GM12878 (cell line): Measurements from ENCODE around the gene ERCC2. TPM values are rescaled to one million over a fixed set of nuclear protein-coding genes. Genes with fewer than 3 reads are reported as not detected.

ENCODE experiments used
- ATAC-seq: fragments of 200-7000 bp; cut with Tn5 transposase; 3 replicates; pipeline ENCODE4 v1.9.1; 2020; ENCODE audit warnings: mild to moderate bottlenecking, moderate library complexity
- BruUV-seq: library from RNA; stranded (reverse); fragments of 400-500 nt; replicated peaks from 2 replicates; lab custom pipeline; 2021; lab: Mats Ljungman, UMichigan
- CTCF ChIA-PET: fragments of 300-600 bp; sonication (Branson Sonifier 250); formaldehyde crosslinking; extraction: SDS; loops from one replicate; lab custom pipeline; 2021; ENCODE audit warnings: inconsistent platforms; lab: Yijun Ruan, JAX
- POLR2A ChIA-PET: fragments of 350-600 bp; formaldehyde crosslinking; extraction: SDS; loops from one replicate; lab custom pipeline; 2021; ENCODE audit warnings: inconsistent platforms; lab: Charles Lee
- RAD21 ChIA-PET: fragments of 300-600 bp; sonication (Branson Sonifier 250); formaldehyde crosslinking; loops from one replicate; lab custom pipeline; 2023; ENCODE audit warnings: antibody characterized with exemption; ENCODE audit not compliant: unreplicated experiment; lab: Charles Lee
- SMC1A ChIA-PET: fragments of 300-600 bp; sonication (Branson Sonifier 250); formaldehyde crosslinking; loops from one replicate; lab custom pipeline; 2023; ENCODE audit not compliant: unreplicated experiment, uncharacterized antibody; lab: Charles Lee
- DNase-seq: peaks from one replicate; pipeline ENCODE4 v3.0.0-alpha.2; 2011; ENCODE audit warnings: low read depth, low spot score
- FAIRE-seq: peaks from 3 replicates; lab custom pipeline; 2011; peaks lifted over from hg19 to GRCh38; lab: Jason Lieb, UNC
- H2AFZ ChIP-seq: 2 replicates; pipeline ENCODE4 v1.6.0; 2011; ENCODE audit warnings: low read depth, low read length, control low read depth; ENCODE audit not compliant: control insufficient read depth
- H3K27ac ChIP-seq: 2 replicates; pipeline ENCODE4 v1.5.1; 2011; ENCODE audit warnings: control low read depth; ENCODE audit not compliant: control insufficient read depth, insufficient read depth
- H3K27me3 ChIP-seq, 2 experiments: replicated peaks in 1 of 2; 2 replicates each; pipeline versions ENCODE4 v1.6.0 to v1.6.1; 2011; ENCODE audit warnings: low read length in 1 of 2; ENCODE audit not compliant: control insufficient read depth in 2 of 2, insufficient read depth in 2 of 2
- H3K36me3 ChIP-seq, 2 experiments: 2 replicates each; pipeline ENCODE4 v1.5.1; 2011; ENCODE audit warnings: low read length in 1 of 2; ENCODE audit not compliant: control insufficient read depth in 2 of 2, insufficient read depth in 2 of 2
- H3K4me1 ChIP-seq: 2 replicates; pipeline ENCODE4 v1.6.1; 2011; ENCODE audit warnings: mild to moderate bottlenecking, low read length, moderate library complexity, mixed read lengths; ENCODE audit not compliant: control insufficient read depth, insufficient read depth
- H3K4me2 ChIP-seq: 2 replicates; pipeline ENCODE4 v1.6.0; 2011; ENCODE audit warnings: control low read depth; ENCODE audit not compliant: control insufficient read depth, insufficient read depth
- H3K4me3 ChIP-seq: fragments of 200-600 bp; sonication (generic); 2 replicates; pipeline ENCODE4 v1.5.1; 2016
- H3K79me2 ChIP-seq: 2 replicates; pipeline ENCODE4 v1.6.0; 2011; ENCODE audit warnings: low read length; ENCODE audit not compliant: control insufficient read depth, insufficient read depth
- H3K9ac ChIP-seq: 2 replicates; pipeline ENCODE4 v1.8.0; 2011; ENCODE audit warnings: low read length, control low read depth, mixed read lengths; ENCODE audit not compliant: control insufficient read depth, insufficient read depth
- H3K9me3 ChIP-seq: replicated peaks from 3 replicates; pipeline ENCODE4 v1.5.1; 2011; ENCODE audit warnings: mild to moderate bottlenecking, low read length; ENCODE audit not compliant: control insufficient read depth, insufficient read depth
- H4K20me1 ChIP-seq: 2 replicates; pipeline ENCODE4 v1.6.0; 2011; ENCODE audit not compliant: control insufficient read depth, insufficient read depth
- BACH1 ChIP-seq: fragments of 450-650 bp; IDR thresholded peaks from 2 replicates; pipeline ENCODE4 v1.6.1; 2017; ENCODE audit warnings: mild to moderate bottlenecking, borderline replicate concordance
- BCL11A ChIP-seq: IDR thresholded peaks from 2 replicates; pipeline ENCODE4 v1.6.1; 2011; ENCODE audit warnings: low read depth, low read length
- CREM ChIP-seq: IDR thresholded peaks from 2 replicates; pipeline ENCODE4 v1.6.1; 2014; ENCODE audit warnings: antibody characterized with exemption, low read depth
- EED ChIP-seq: sonication (generic); IDR thresholded peaks from 2 replicates; pipeline ENCODE4 v1.6.1; 2016; ENCODE audit warnings: antibody characterized with exemption, low read depth
- GABPA ChIP-seq: IDR thresholded peaks from 2 replicates; pipeline ENCODE4 v1.6.1; 2014; ENCODE audit warnings: antibody characterized with exemption, low read depth, mild to moderate bottlenecking, inconsistent platforms
- HCFC1 ChIP-seq: fragments of 150-350 bp; IDR thresholded peaks from 2 replicates; pipeline ENCODE4 v1.6.1; 2014; ENCODE audit warnings: low read length
- POU2F2 ChIP-seq: IDR thresholded peaks from 3 replicates; pipeline ENCODE4 v1.6.1; 2011; ENCODE audit warnings: low read depth, mild to moderate bottlenecking, low read length, borderline replicate concordance
- RAD51 ChIP-seq: fragments of 450-650 bp; IDR thresholded peaks from 2 replicates; pipeline ENCODE4 v1.6.1; 2016; ENCODE audit warnings: moderate library complexity, mild to moderate bottlenecking, inconsistent platforms
- RCOR1 ChIP-seq: conservative IDR thresholded peaks from 2 replicates; pipeline ENCODE4 v1.6.1; 2012; ENCODE audit warnings: low read depth, low read length, improper control_type of control experiment
- WGBS: methylation state at CpG from one replicate; pipeline ENCODE4 v1.1.6; 2016; ENCODE audit warnings: low lambda C conversion rate; ENCODE audit not compliant: insufficient replicate concordance, insufficient coverage; ENCODE audit errors: missing lambda C conversion rate; 5-methylcytosine and 5-hydroxymethylcytosine counted together
- in situ Hi-C: fragments of 300-500 bp; cut with MboI; formaldehyde crosslinking; loops from 9 replicates; pipeline ENCODE4 v1.14.3; 2018; ENCODE audit warnings: mixed read lengths
- intact Hi-C: fragments of 100-400 bp; cut with micrococcal nuclease; formaldehyde crosslinking; loops from one replicate; pipeline ENCODE4 v1.14.2; 2022; ENCODE audit not compliant: unreplicated experiment
- polyA plus RNA-seq, 11 experiments: library from polyadenylated mRNA; depleted of rRNA in 4 of 11; unstranded in 6 of 11; stranded (reverse) in 5 of 11; fragments of >200 nt; fragmentation: Nextera tagmentation in 4 of 11; fragmentation: Illumina TruSeq in 1 of 11; extraction: Ambion mirVana in 4 of 11; extraction: Trizol in 1 of 11; gene quantifications; 1 replicate in 1 of 11; 2 replicates in 10 of 11; pipeline versions ENCODE4 v1.2.1 to v1.2.3, GENCODE V29; 2011 to 2016; ENCODE audit warnings: inconsistent platforms in 2 of 11, missing spikeins in 2 of 11, low read depth in 1 of 11
- total RNA-seq, 4 experiments: library from RNA; depleted of rRNA in 3 of 4; stranded (reverse); fragments of >200 nt in 3 of 4; fragmentation: Illumina TruSeq in 1 of 4; extraction: Trizol in 1 of 4; gene quantifications; 2 replicates each; pipeline versions ENCODE4 v1.2.1 to v1.2.3, GENCODE V29; 2013 to 2021
- TF ChIP-seq, protein P1 (sequence below): fragments of 450-650 bp; conservative IDR thresholded peaks from 2 replicates; pipeline ENCODE4 v1.6.1; 2017; ENCODE audit warnings: mild to moderate bottlenecking, moderate library complexity
- TF ChIP-seq, protein P2 (sequence below): fragments of 450-650 bp; IDR thresholded peaks from 2 replicates; pipeline ENCODE4 v1.6.1; 2018; ENCODE audit warnings: mild to moderate bottlenecking, low read depth, moderate library complexity; ENCODE audit not compliant: partially characterized antibody
- TF ChIP-seq, protein P3 (sequence below): IDR thresholded peaks from 2 replicates; pipeline ENCODE4 v1.6.1; 2011; ENCODE audit warnings: borderline replicate concordance, low read depth, mild to moderate bottlenecking, moderate library complexity, mixed read lengths, low read length; ENCODE audit not compliant: insufficient read depth; ENCODE audit errors: extremely low read length
- TF ChIP-seq, protein P4 (sequence below): IDR thresholded peaks from 2 replicates; pipeline ENCODE4 v1.6.1; 2012; ENCODE audit warnings: low read depth, low read length, improper control_type of control experiment

ERCC2 gene
- total and polyA plus RNA-seq, 10 of the 15 experiments (the other 5 are each of a cell fraction or from before 2014, with no cell fraction given): 1.3 to 40.1 (median 15.6) TPM

DNA sequence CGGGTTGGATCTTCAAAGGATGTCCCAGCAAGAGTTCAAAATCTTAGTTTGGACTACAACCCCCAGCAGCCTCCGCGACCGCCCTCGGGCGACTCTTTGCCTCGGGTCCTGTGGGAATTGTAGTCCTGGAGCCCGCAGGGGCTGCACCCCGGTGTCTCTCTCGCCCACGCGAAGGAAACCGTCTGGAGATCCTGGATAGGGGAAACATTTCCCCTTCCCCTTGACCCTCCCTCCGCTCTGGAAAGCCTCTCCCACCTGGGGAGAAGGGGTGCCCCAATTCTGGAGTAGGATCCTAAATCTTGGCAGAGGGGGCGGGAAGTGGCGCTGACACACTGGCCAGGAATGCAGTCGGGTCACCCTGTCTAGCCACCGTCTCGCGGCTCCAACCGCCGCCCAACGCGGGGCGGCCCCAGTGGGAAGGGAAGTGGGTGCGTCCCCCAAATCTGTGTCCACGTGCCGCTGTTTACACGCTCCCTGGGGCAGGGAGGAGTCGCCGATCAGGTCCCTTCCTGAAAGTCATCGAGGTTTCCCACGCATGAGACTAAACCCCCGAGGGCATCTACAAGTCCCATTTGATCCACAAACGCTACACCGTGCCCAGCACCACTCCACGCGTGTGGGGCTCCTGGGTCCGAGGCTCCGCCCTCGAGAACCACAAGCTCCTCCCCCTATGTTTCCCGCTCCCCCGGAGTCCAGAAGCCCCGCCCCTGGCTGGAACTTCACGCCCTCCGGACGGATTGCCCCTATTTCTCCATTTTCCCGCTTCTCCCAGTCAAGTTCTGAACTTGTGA is 35.3 kb upstream of the ERCC2 start:
- no TSS peak for BruUV-seq
- Histone ChIP-seq H3K36me3 (peaks cover 0 to 1% of the 10 kb centered on the region in 2 experiments; a peak in 2 of 4 replicates), H3K9ac (peak overlapping the region; percentile 76), H3K9me3 (no peaks in the 10 kb centered on the region), H3K4me2 (peak overlapping the region; percentile 96), H3K4me3 (peak overlapping the region; percentile 98), H3K27ac (peak overlapping the region; percentile 89), H3K79me2 (peaks cover 7% of the 10 kb centered on the region), H3K27me3 (no peaks in the 10 kb centered on the region; a peak in 1 of 4 replicates), H3K4me1 (peaks cover 4% of the 10 kb centered on the region), H4K20me1 (no peaks in the 10 kb centered on the region), H2AFZ (peak overlapping the region; percentile 95)
- ChIA-PET CTCF (interaction anchor here (1.0 to 5.2 kb wide), 11 partner anchors 12 to 90 kb away, joined by 4 to 93 read pairs (median 13); no protein-coding TSS in a partner anchor), SMC1A (interaction anchor here (0.6 to 6.2 kb wide), 4 partner anchors 73 to 110 kb away, joined by 3 to 55 read pairs (median 6); no protein-coding TSS in a partner anchor), POLR2A (interaction anchor here (0.6 to 3.8 kb wide), 5 partner anchors 18 to 73 kb away, joined by 3 to 16 read pairs (median 3); partner anchors contain the start of gene ERCC1), RAD21 (interaction anchor here (0.6 to 4.8 kb wide), 13 partner anchors 14 to 387 kb away, joined by 3 to 48 read pairs (median 3); partner anchors contain the start of genes DMWD and ERCC1)
- under 1% methylated on average over 48 of the region's 48 CpGs for WGBS
- in situ Hi-C loops: no loop called here
- FAIRE-seq (peak; percentile 49), DNase-seq (peak; percentile 30), ATAC-seq (peak; percentile 77)
- intact Hi-C loops: loop anchor here (1.0 to 10.0 kb wide), 3 partner anchors 14 to 239 kb away; no protein-coding TSS in a partner anchor
- TF ChIP-seq BCL11A (no peak), BACH1 (peak; percentile 90), RCOR1 (no peak), CREM (peak; percentile 81), RAD51 (peak; percentile 34; the same call in 1 of the 2 replicates), POU2F2 (no peak; the same call in 2 of the 3 replicates), GABPA (peak; percentile 45; the same call in 1 of the 2 replicates), HCFC1 (peak; percentile 96), EED (peak; percentile 8; the same call in 1 of the 2 replicates)
- TF ChIP-seq, protein P1, sequence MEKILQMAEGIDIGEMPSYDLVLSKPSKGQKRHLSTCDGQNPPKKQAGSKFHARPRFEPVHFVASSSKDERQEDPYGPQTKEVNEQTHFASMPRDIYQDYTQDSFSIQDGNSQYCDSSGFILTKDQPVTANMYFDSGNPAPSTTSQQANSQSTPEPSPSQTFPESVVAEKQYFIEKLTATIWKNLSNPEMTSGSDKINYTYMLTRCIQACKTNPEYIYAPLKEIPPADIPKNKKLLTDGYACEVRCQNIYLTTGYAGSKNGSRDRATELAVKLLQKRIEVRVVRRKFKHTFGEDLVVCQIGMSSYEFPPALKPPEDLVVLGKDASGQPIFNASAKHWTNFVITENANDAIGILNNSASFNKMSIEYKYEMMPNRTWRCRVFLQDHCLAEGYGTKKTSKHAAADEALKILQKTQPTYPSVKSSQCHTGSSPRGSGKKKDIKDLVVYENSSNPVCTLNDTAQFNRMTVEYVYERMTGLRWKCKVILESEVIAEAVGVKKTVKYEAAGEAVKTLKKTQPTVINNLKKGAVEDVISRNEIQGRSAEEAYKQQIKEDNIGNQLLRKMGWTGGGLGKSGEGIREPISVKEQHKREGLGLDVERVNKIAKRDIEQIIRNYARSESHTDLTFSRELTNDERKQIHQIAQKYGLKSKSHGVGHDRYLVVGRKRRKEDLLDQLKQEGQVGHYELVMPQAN: peak; percentile 88
- TF ChIP-seq, protein P2, sequence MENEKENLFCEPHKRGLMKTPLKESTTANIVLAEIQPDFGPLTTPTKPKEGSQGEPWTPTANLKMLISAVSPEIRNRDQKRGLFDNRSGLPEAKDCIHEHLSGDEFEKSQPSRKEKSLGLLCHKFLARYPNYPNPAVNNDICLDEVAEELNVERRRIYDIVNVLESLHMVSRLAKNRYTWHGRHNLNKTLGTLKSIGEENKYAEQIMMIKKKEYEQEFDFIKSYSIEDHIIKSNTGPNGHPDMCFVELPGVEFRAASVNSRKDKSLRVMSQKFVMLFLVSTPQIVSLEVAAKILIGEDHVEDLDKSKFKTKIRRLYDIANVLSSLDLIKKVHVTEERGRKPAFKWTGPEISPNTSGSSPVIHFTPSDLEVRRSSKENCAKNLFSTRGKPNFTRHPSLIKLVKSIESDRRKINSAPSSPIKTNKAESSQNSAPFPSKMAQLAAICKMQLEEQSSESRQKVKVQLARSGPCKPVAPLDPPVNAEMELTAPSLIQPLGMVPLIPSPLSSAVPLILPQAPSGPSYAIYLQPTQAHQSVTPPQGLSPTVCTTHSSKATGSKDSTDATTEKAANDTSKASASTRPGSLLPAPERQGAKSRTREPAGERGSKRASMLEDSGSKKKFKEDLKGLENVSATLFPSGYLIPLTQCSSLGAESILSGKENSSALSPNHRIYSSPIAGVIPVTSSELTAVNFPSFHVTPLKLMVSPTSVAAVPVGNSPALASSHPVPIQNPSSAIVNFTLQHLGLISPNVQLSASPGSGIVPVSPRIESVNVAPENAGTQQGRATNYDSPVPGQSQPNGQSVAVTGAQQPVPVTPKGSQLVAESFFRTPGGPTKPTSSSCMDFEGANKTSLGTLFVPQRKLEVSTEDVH: no peak
- TF ChIP-seq, protein P3, sequence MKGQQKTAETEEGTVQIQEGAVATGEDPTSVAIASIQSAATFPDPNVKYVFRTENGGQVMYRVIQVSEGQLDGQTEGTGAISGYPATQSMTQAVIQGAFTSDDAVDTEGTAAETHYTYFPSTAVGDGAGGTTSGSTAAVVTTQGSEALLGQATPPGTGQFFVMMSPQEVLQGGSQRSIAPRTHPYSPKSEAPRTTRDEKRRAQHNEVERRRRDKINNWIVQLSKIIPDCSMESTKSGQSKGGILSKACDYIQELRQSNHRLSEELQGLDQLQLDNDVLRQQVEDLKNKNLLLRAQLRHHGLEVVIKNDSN: peak; percentile 53
- TF ChIP-seq, protein P4, sequence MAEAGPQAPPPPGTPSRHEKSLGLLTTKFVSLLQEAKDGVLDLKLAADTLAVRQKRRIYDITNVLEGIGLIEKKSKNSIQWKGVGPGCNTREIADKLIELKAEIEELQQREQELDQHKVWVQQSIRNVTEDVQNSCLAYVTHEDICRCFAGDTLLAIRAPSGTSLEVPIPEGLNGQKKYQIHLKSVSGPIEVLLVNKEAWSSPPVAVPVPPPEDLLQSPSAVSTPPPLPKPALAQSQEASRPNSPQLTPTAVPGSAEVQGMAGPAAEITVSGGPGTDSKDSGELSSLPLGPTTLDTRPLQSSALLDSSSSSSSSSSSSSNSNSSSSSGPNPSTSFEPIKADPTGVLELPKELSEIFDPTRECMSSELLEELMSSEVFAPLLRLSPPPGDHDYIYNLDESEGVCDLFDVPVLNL: peak; percentile 66
